ENCODE results near the gene KIF3A.

The KIF3A gene

GRCh38 chr5:132677682-132678400, 59.5 kb downstream of the KIF3A start:
- Histone ChIP-seq H3K27ac (ENCODE audit: low read length) (no peak overlapping the region), H3K9me3 (ENCODE audit: control insufficient read depth in 2 of 2, low read length in 2 of 2) (no peaks in the 10 kb centered on the region), H3K4me3 (ENCODE audit: low read length in 2 of 2) (no peak overlapping the region)

GRCh38 chr5:132677191-132677590, 60.2 kb downstream of the KIF3A start:
- Histone ChIP-seq H3K4me1 (ENCODE audit: control insufficient read depth, insufficient read depth, low read length) (peaks cover 17% of the 10 kb centered on the region), H3K9ac (ENCODE audit: low read length in 2 of 2) (no peak overlapping the region), H3K4me3 (ENCODE audit: low read length in 2 of 2) (no peak overlapping the region), H3K27me3 (ENCODE audit: control insufficient read depth in 1 of 2, insufficient read depth in 2 of 2, low read length in 2 of 2) (no peaks in the 10 kb centered on the region), H3K9me3 (ENCODE audit: control insufficient read depth in 2 of 2, low read length in 2 of 2) (no peaks in the 10 kb centered on the region), H3K36me3 (ENCODE audit: control insufficient read depth in 2 of 2, insufficient read depth in 2 of 2, low read length in 2 of 2) (no peaks in the 10 kb centered on the region), H3K27ac (ENCODE audit: low read length) (no peak overlapping the region)

More at GRCh38 chr5:132677682-132678400, 59.5 kb downstream of the KIF3A start:
- Histone ChIP-seq H3K27me3 (ENCODE audit: control insufficient read depth in 1 of 2, insufficient read depth in 2 of 2, low read length in 2 of 2) (no peaks in the 10 kb centered on the region), H3K36me3 (ENCODE audit: control insufficient read depth in 2 of 2, insufficient read depth in 2 of 2, low read length in 2 of 2) (no peaks in the 10 kb centered on the region), H3K4me1 (ENCODE audit: control insufficient read depth, insufficient read depth, low read length) (peaks cover 14% of the 10 kb centered on the region), H3K9ac (ENCODE audit: low read length in 2 of 2) (no peak overlapping the region)

- Histone ChIP-seq H3K4me3 (ENCODE audit: low read length in 2 of 2) (no peak overlapping the region), H3K36me3 (ENCODE audit: control insufficient read depth in 2 of 2, insufficient read depth in 2 of 2, low read length in 2 of 2) (no peaks in the 10 kb centered on the region), H3K9me3 (ENCODE audit: control insufficient read depth in 2 of 2, low read length in 2 of 2) (no peaks in the 10 kb centered on the region), H3K27ac (ENCODE audit: low read length) (no peak overlapping the region), H3K27me3 (ENCODE audit: control insufficient read depth in 1 of 2, insufficient read depth in 2 of 2, low read length in 2 of 2) (no peaks in the 10 kb centered on the region), H3K4me1 (ENCODE audit: control insufficient read depth, insufficient read depth, low read length) (peaks cover 17% of the 10 kb centered on the region), H3K9ac (ENCODE audit: low read length in 2 of 2) (no peak overlapping the region)
These were observed 61.2 kb downstream of the KIF3A start for GRCh38 chr5:132675936-132676689.

- Histone ChIP-seq H3K4me3 (ENCODE audit: low read length in 2 of 2) (no peak overlapping the region), H3K27me3 (ENCODE audit: control insufficient read depth in 1 of 2, insufficient read depth in 2 of 2, low read length in 2 of 2) (no peaks in the 10 kb centered on the region), H3K9ac (ENCODE audit: low read length in 2 of 2) (no peak overlapping the region), H3K9me3 (ENCODE audit: control insufficient read depth in 2 of 2, low read length in 2 of 2) (no peaks in the 10 kb centered on the region), H3K4me1 (ENCODE audit: control insufficient read depth, insufficient read depth, low read length) (peaks cover 17% of the 10 kb centered on the region), H3K36me3 (ENCODE audit: control insufficient read depth in 2 of 2, insufficient read depth in 2 of 2, low read length in 2 of 2) (no peaks in the 10 kb centered on the region), H3K27ac (ENCODE audit: low read length) (no peak overlapping the region)
These were observed 62.5 kb downstream of the KIF3A start for GRCh38 chr5:132674671-132675506.

- H3K9me3 ChIP-seq (ENCODE audit: control insufficient read depth in 2 of 2, low read length in 2 of 2): no peaks in the 10 kb centered on the region
- no peak within 1 kb of the TSS for H3K9ac ChIP-seq (ENCODE audit: low read length in 2 of 2)
- peaks cover 17% of the 10 kb centered on the region for H3K4me1 ChIP-seq (ENCODE audit: control insufficient read depth, insufficient read depth, low read length)
- no peaks in the 10 kb centered on the region for H3K36me3 ChIP-seq (ENCODE audit: control insufficient read depth in 2 of 2, insufficient read depth in 2 of 2, low read length in 2 of 2)
- no peaks in the 10 kb centered on the region for H3K27me3 ChIP-seq (ENCODE audit: control insufficient read depth in 1 of 2, insufficient read depth in 2 of 2, low read length in 2 of 2)
- no peak within 1 kb of the TSS for H3K4me3 ChIP-seq (ENCODE audit: low read length in 2 of 2)
- H3K27ac ChIP-seq (ENCODE audit: low read length): no peak within 1 kb of the TSS
These were observed 63.3 kb downstream of the KIF3A start, which contains the start of gene IL4 for GRCh38 chr5:132673939-132674630. Gene IL4, plus strand, starts transcription at chr5:132673989. Its CDS starts 62 bp downstream, at chr5:132674051.

GRCh38 chr5:132673488-132673887, 63.9 kb downstream of the KIF3A start:
- peaks cover 17% of the 10 kb centered on the region for H3K4me1 ChIP-seq (ENCODE audit: control insufficient read depth, insufficient read depth, low read length)

GRCh38 chr5:132671000-132671399, 66.3 kb downstream of the KIF3A start:
- Histone ChIP-seq H3K9ac (ENCODE audit: low read length in 2 of 2) (no peak overlapping the region), H3K27me3 (ENCODE audit: control insufficient read depth in 1 of 2, insufficient read depth in 2 of 2, low read length in 2 of 2) (no peaks in the 10 kb centered on the region), H3K4me1 (ENCODE audit: control insufficient read depth, insufficient read depth, low read length) (peaks cover 13% of the 10 kb centered on the region), H3K36me3 (ENCODE audit: control insufficient read depth in 2 of 2, insufficient read depth in 2 of 2, low read length in 2 of 2) (no peaks in the 10 kb centered on the region), H3K4me3 (ENCODE audit: low read length in 2 of 2) (no peak overlapping the region), H3K27ac (ENCODE audit: low read length) (no peak overlapping the region), H3K9me3 (ENCODE audit: control insufficient read depth in 2 of 2, low read length in 2 of 2) (no peaks in the 10 kb centered on the region)

More at GRCh38 chr5:132673488-132673887, 63.9 kb downstream of the KIF3A start:
- Histone ChIP-seq H3K9me3 (ENCODE audit: control insufficient read depth in 2 of 2, low read length in 2 of 2) (no peaks in the 10 kb centered on the region), H3K27ac (ENCODE audit: low read length) (no peak overlapping the region), H3K27me3 (ENCODE audit: control insufficient read depth in 1 of 2, insufficient read depth in 2 of 2, low read length in 2 of 2) (no peaks in the 10 kb centered on the region), H3K4me3 (ENCODE audit: low read length in 2 of 2) (no peak overlapping the region), H3K36me3 (ENCODE audit: control insufficient read depth in 2 of 2, insufficient read depth in 2 of 2, low read length in 2 of 2) (no peaks in the 10 kb centered on the region), H3K9ac (ENCODE audit: low read length in 2 of 2) (no peak overlapping the region)

- no peaks in the 10 kb centered on the region for H3K36me3 ChIP-seq (ENCODE audit: control insufficient read depth in 2 of 2, insufficient read depth in 2 of 2, low read length in 2 of 2)
- no peaks in the 10 kb centered on the region for H3K9me3 ChIP-seq (ENCODE audit: control insufficient read depth in 2 of 2, low read length in 2 of 2)
- no peaks in the 10 kb centered on the region for H3K27me3 ChIP-seq (ENCODE audit: control insufficient read depth in 1 of 2, insufficient read depth in 2 of 2, low read length in 2 of 2)
- no peak overlapping the region for H3K27ac ChIP-seq (ENCODE audit: low read length)
- H3K9ac ChIP-seq (ENCODE audit: low read length in 2 of 2): no peak overlapping the region
- H3K4me3 ChIP-seq (ENCODE audit: low read length in 2 of 2): no peak overlapping the region
- peaks cover 13% of the 10 kb centered on the region for H3K4me1 ChIP-seq (ENCODE audit: control insufficient read depth, insufficient read depth, low read length)
These were observed 67.1 kb downstream of the KIF3A start for GRCh38 chr5:132669966-132670882.

GRCh38 chr5:132669455-132669820, 67.9 kb downstream of the KIF3A start:
- Histone ChIP-seq H3K9ac (ENCODE audit: low read length in 2 of 2) (no peak overlapping the region), H3K4me3 (ENCODE audit: low read length in 2 of 2) (no peak overlapping the region), H3K27ac (ENCODE audit: low read length) (no peak overlapping the region), H3K27me3 (ENCODE audit: control insufficient read depth in 1 of 2, insufficient read depth in 2 of 2, low read length in 2 of 2) (no peaks in the 10 kb centered on the region), H3K9me3 (ENCODE audit: control insufficient read depth in 2 of 2, low read length in 2 of 2) (no peaks in the 10 kb centered on the region), H3K36me3 (ENCODE audit: control insufficient read depth in 2 of 2, insufficient read depth in 2 of 2, low read length in 2 of 2) (no peaks in the 10 kb centered on the region), H3K4me1 (ENCODE audit: control insufficient read depth, insufficient read depth, low read length) (peaks cover 6% of the 10 kb centered on the region)

Measured in stomach smooth muscle (tissue), 2 donors.